ENCODE results near the gene ZNF598. TPM values are rescaled to one million over a fixed set of nuclear protein-coding genes. Genes with fewer than 3 reads are reported as not detected.

Gene ZNF598
- total RNA-seq, 1 experiment from 2014 or later = 70.9 TPM

- H3K27ac ChIP-seq (ENCODE audit: insufficient read length, low read depth, low read length) = no peak overlapping the region
- no peak overlapping the region; a peak in 1 of 5 replicates for H3K4me3 Mint-ChIP-seq
These were observed 5.7 kb upstream of the ZNF598 start for GRCh38 chr16:2015117-2015946.

More at GRCh38 chr16:2015117-2015946, 5.7 kb upstream of the ZNF598 start:
- Histone ChIP-seq H2BK120ac (ENCODE audit: low read depth, low read length, poor library complexity, severe bottlenecking) (no peak overlapping the region), H3K9me3 (ENCODE audit: control insufficient read depth, low read depth, low read length) (no peaks in the 10 kb centered on the region), H4K8ac (replicated peaks; ENCODE audit: insufficient read length, low read depth, low read length) (no peak overlapping the region), H3K23me2 (ENCODE audit: insufficient read length, low read depth, low read length, poor library complexity, severe bottlenecking) (peaks cover 8% of the 10 kb centered on the region), H4K5ac (ENCODE audit: insufficient read length, low read depth, low read length) (no peak overlapping the region), H3K9ac (ENCODE audit: extremely low read depth, insufficient read length, low read length) (no peak overlapping the region), H2BK12ac (ENCODE audit: insufficient read length, low read depth, low read length) (no peak overlapping the region), H3K27me3 (ENCODE audit: insufficient read depth, low read length) (peaks cover 7% of the 10 kb centered on the region; the same call in 1 of the 2 replicates), H3K18ac (ENCODE audit: insufficient read length, low read depth, low read length) (no peak overlapping the region), H2BK5ac (ENCODE audit: insufficient read length, low read length) (no peak overlapping the region), H3K4ac (ENCODE audit: low read depth, low read length) (no peak overlapping the region), H3K4me1 (ENCODE audit: insufficient read depth, low read length) (peaks cover 2% of the 10 kb centered on the region; the same call in 1 of the 2 replicates), H4K91ac (ENCODE audit: insufficient read length, low read depth, low read length) (no peak overlapping the region), H4K20me1 (ENCODE audit: control insufficient read depth, insufficient read depth, insufficient read length) (no peaks in the 10 kb centered on the region), H3K4me2 (ENCODE audit: insufficient read depth, insufficient read length, low read length) (no peak overlapping the region), H3K14ac (ENCODE audit: insufficient read depth, low read length) (no peak overlapping the region), H3T11ph (ENCODE audit: low read length) (no peak overlapping the region), H2BK20ac (ENCODE audit: low read depth, low read length, poor library complexity, severe bottlenecking) (no peak overlapping the region), H2AFZ (ENCODE audit: low read length) (no peak overlapping the region), H2AK5ac (ENCODE audit: insufficient read length, low read length) (no peak overlapping the region), H3K79me1 (ENCODE audit: insufficient read depth, low read depth, low read length, poor library complexity, severe bottlenecking) (no peaks in the 10 kb centered on the region), H3K23ac (ENCODE audit: insufficient read length, low read depth, low read length) (no peak overlapping the region), H3K79me2 (ENCODE audit: insufficient read depth, low read length) (no peaks in the 10 kb centered on the region), H3K56ac (ENCODE audit: insufficient read length, low read depth, low read length) (no peak overlapping the region), H2BK15ac (ENCODE audit: low read depth, low read length) (no peak overlapping the region)
- H3K9me3 Mint-ChIP-seq = no peaks in the 10 kb centered on the region
- H3K27me3 Mint-ChIP-seq (ENCODE audit: low read depth) = peaks cover 40% of the 10 kb centered on the region
- no peak overlapping the region for H3K27ac Mint-ChIP-seq
- H3K36me3 Mint-ChIP-seq (ENCODE audit: insufficient read depth in 1 of 3, low read depth in 3 of 3) = peaks cover 0 to 2% (median 0%) of the 10 kb centered on the region in 3 experiments; a peak in 1 of 7 replicates
- no peak for DNase-seq
- H3K4me1 Mint-ChIP-seq = peaks cover 2% of the 10 kb centered on the region in 2 experiments
- WGBS (ENCODE audit: extremely low coverage, insufficient read length, low lambda C conversion rate) = no CpG with 5 or more reads among the region's 24 CpGs
- no peak for TF ChIP-seq CTCF (conservative IDR thresholded peaks at IDR 0.05)
